C4-2B (cell line): ENCODE results near the gene HCN1.
"Not testable (repeated sequence)": the region's sequence is repeated elsewhere in the genome, so short reads cannot be mapped to it uniquely, and the experiment has no call there.

Source experiments
- H3K27ac ChIP-seq: fragments of 450-650 bp; 2 replicates; pipeline ENCODE4 v1.5.1; 2017
- CTCF ChIP-seq: fragments of 450-650 bp; conservative IDR thresholded peaks from 2 replicates; pipeline ENCODE4 v1.5.1; 2017; ENCODE audit warnings: mild to moderate bottlenecking
- ZFX ChIP-seq: fragments of 450-650 bp; IDR thresholded peaks from 2 replicates; pipeline ENCODE4 v1.6.1; 2017

HCN1 gene

GRCh38 chr5:45355189-45355992 lies 340.8 kb downstream of the HCN1 start:
- TF ChIP-seq ZFX (no peak), CTCF (no peak)
- H3K27ac ChIP-seq, result no peak overlapping the region

GRCh38 chr5:45336464-45336863 lies 359.7 kb downstream of the HCN1 start:
- H3K27ac ChIP-seq, result no peak overlapping the region
- TF ChIP-seq CTCF (no peak), ZFX (no peak)

- H3K27ac ChIP-seq, result no peak overlapping the region
- TF ChIP-seq CTCF (no peak), ZFX (no peak)
Observed at GRCh38 chr5:45335978-45336377, 360.2 kb downstream of the HCN1 start.

- TF ChIP-seq CTCF (no peak), ZFX (no peak)
- H3K27ac ChIP-seq, result no peak overlapping the region
Observed at GRCh38 chr5:45335346-45335745, 360.8 kb downstream of the HCN1 start.

GRCh38 chr5:45334939-45335338 lies 361.2 kb downstream of the HCN1 start:
- H3K27ac ChIP-seq, result no peak overlapping the region
- TF ChIP-seq CTCF (no peak), ZFX (no peak)

GRCh38 chr5:45312627-45313026 lies 383.6 kb downstream of the HCN1 start:
- H3K27ac ChIP-seq, result not testable (repeated sequence)

GRCh38 chr5:45295231-45295630 lies 400.9 kb downstream of the HCN1 start:
- TF ChIP-seq CTCF, result no peak
- TF ChIP-seq ZFX, result no peak

GRCh38 chr5:45288746-45289145 lies 407.4 kb downstream of the HCN1 start:
- no peak overlapping the region for H3K27ac ChIP-seq
- TF ChIP-seq ZFX (no peak), CTCF (no peak)

More at GRCh38 chr5:45295231-45295630, 400.9 kb downstream of the HCN1 start:
- no peak overlapping the region for H3K27ac ChIP-seq
